HG02981 (cell line): ENCODE measurements around the gene ELOVL2.

Experiments
- ATAC-seq: cut with Tn5 transposase; IDR thresholded peaks from one replicate; pipeline ENCODE4 v1.9.1; 2021; ENCODE audit warnings: mild to moderate bottlenecking, moderate library complexity; ENCODE audit not compliant: unreplicated experiment

ELOVL2 gene

GRCh38 chr6:11062083-11062482 is 18.0 kb upstream of the ELOVL2 start:
- ATAC-seq = no peak

GRCh38 chr6:11058406-11058805 is 14.3 kb upstream of the ELOVL2 start:
- ATAC-seq = no peak

- ATAC-seq = no peak
These were observed 12.8 kb upstream of the ELOVL2 start for GRCh38 chr6:11056871-11057270.

GRCh38 chr6:11055127-11055627 is 11.1 kb upstream of the ELOVL2 start:
- no peak for ATAC-seq

GRCh38 chr6:11054722-11055121 is 10.6 kb upstream of the ELOVL2 start:
- ATAC-seq = no peak

- no peak for ATAC-seq
These were observed 9.2 kb upstream of the ELOVL2 start for GRCh38 chr6:11053307-11053706.

GRCh38 chr6:11050731-11051130 is 6.6 kb upstream of the ELOVL2 start:
- ATAC-seq = no peak

- no peak for ATAC-seq
These were observed 635 bp upstream of the ELOVL2 start for GRCh38 chr6:11044712-11045167.

GRCh38 chr6:11043378-11043960 is 636 bp downstream of the ELOVL2 start:
- peak; percentile 24 for ATAC-seq

- ATAC-seq = no peak
These were observed 1.2 kb downstream of the ELOVL2 start for GRCh38 chr6:11042750-11043377.

- ATAC-seq = no peak
These were observed 1.9 kb downstream of the ELOVL2 start for GRCh38 chr6:11042025-11042749.

GRCh38 chr6:11040134-11040533 is 4.0 kb downstream of the ELOVL2 start:
- no peak for ATAC-seq

GRCh38 chr6:11039040-11039439 is 5.1 kb downstream of the ELOVL2 start:
- no peak for ATAC-seq

GRCh38 chr6:11036977-11037430 is 7.1 kb downstream of the ELOVL2 start:
- ATAC-seq = no peak

GRCh38 chr6:11036351-11036740 is 7.8 kb downstream of the ELOVL2 start:
- no peak for ATAC-seq

GRCh38 chr6:11035616-11036350 is 8.3 kb downstream of the ELOVL2 start:
- ATAC-seq = no peak

GRCh38 chr6:11033825-11034224 is 10.3 kb downstream of the ELOVL2 start:
- ATAC-seq = no peak

GRCh38 chr6:11030904-11031303 is 13.2 kb downstream of the ELOVL2 start:
- ATAC-seq = no peak

- ATAC-seq = no peak
These were observed 15.1 kb downstream of the ELOVL2 start for GRCh38 chr6:11028959-11029358.

GRCh38 chr6:11027565-11028110 is 16.5 kb downstream of the ELOVL2 start:
- no peak for ATAC-seq
